B cell (primary cell): ENCODE data around the gene IMPA2. TPM values are rescaled to one million over a fixed set of nuclear protein-coding genes. Genes with fewer than 3 reads are reported as not detected.

Source experiments
- ATAC-seq: fragments of 200-7000 bp; cut with Tn5 transposase; one replicate; pipeline ENCODE4 v1.10.0; 2021; ENCODE audit warnings: low read depth, mild to moderate bottlenecking, moderate number of reproducible peaks, moderate library complexity
- CTCF ChIA-PET: fragments of 350-600 bp; sonication (Branson Sonifier 250); formaldehyde crosslinking; loops from one replicate; lab custom pipeline; 2021; ENCODE audit warnings: antibody characterized with exemption, inconsistent platforms; lab: Charles Lee
- POLR2A ChIA-PET: fragments of 350-600 bp; sonication (Branson Sonifier 250); formaldehyde crosslinking; loops from one replicate; lab custom pipeline; 2021; ENCODE audit warnings: antibody characterized with exemption; lab: Charles Lee
- DNase-seq: peaks from one replicate; pipeline ENCODE4 v3.0.0; 2013
- H2AFZ ChIP-seq: 2 replicates; pipeline ENCODE4 v1.6.1; 2012; ENCODE audit warnings: mild to moderate bottlenecking, low read depth, low read length; ENCODE audit not compliant: insufficient read depth, poor library complexity, severe bottlenecking
- H3K27ac ChIP-seq, 2 donors: 1 replicate in 1 of 2; 2 replicates in 1 of 2; pipeline ENCODE4 v1.5.1; 2012 to 2013; ENCODE audit warnings: low read length in 2 of 2, mild to moderate bottlenecking in 2 of 2, moderate library complexity in 1 of 2
- H3K27me3 ChIP-seq, 4 experiments: fragments of 200-600 bp in 1 of 4; sonication (generic) in 1 of 4; replicated peaks in 1 of 4; 1 replicate in 2 of 4; 2 replicates in 2 of 4; pipeline versions ENCODE4 v1.6.1 to v1.7.0; 2013 to 2016; ENCODE audit warnings: low read length in 3 of 4, mild to moderate bottlenecking in 2 of 4, mixed read lengths in 1 of 4, moderate library complexity in 1 of 4; ENCODE audit not compliant: insufficient read depth in 4 of 4, control insufficient read depth in 3 of 4; ENCODE audit errors: control extremely low read depth in 1 of 4
- H3K36me3 ChIP-seq, 2 experiments: replicated peaks in 1 of 2; 1 replicate in 1 of 2; 2 replicates in 1 of 2; pipeline versions ENCODE4 v1.6.1 to v1.7.1; 2013; ENCODE audit warnings: low read length in 1 of 2; ENCODE audit not compliant: insufficient read depth in 2 of 2, control insufficient read depth in 1 of 2; ENCODE audit errors: control extremely low read depth in 1 of 2, extremely low read depth in 1 of 2
- H3K4me1 ChIP-seq, 2 donors: fragments of 200-600 bp in 1 of 2; sonication (generic) in 1 of 2; 1 replicate in 1 of 2; 2 replicates in 1 of 2; pipeline versions ENCODE4 v1.5.1 to v1.6.1; 2013 to 2017; ENCODE audit warnings: low read length in 2 of 2; ENCODE audit not compliant: control insufficient read depth in 2 of 2, insufficient read depth in 2 of 2
- H3K4me2 ChIP-seq: replicated peaks from 2 replicates; pipeline ENCODE3; 2012; ENCODE audit warnings: mild to moderate bottlenecking, low read depth, low read length; ENCODE audit not compliant: poor library complexity, severe bottlenecking
- H3K4me3 ChIP-seq, 5 experiments: fragments of 200-600 bp in 1 of 5; sonication (generic) in 1 of 5; 1 replicate in 3 of 5; 2 replicates in 2 of 5; pipeline versions ENCODE4 v1.5.1 to v1.7.0; 2011 to 2016; ENCODE audit warnings: low read length in 4 of 5, mild to moderate bottlenecking in 4 of 5, low read depth in 2 of 5, control low read depth in 1 of 5, moderate library complexity in 1 of 5; ENCODE audit not compliant: insufficient read depth in 1 of 5; ENCODE audit errors: control extremely low read depth in 1 of 5, extremely low read depth in 1 of 5
- H3K79me2 ChIP-seq: fragments of 200-600 bp; sonication (generic); one replicate; pipeline ENCODE4 v1.6.0; 2016; ENCODE audit warnings: low read length; ENCODE audit not compliant: control insufficient read depth, insufficient read depth
- H3K9ac ChIP-seq: fragments of 200-600 bp; sonication (generic); 2 replicates; pipeline ENCODE4 v1.6.1; 2017; ENCODE audit warnings: mild to moderate bottlenecking, low read length, moderate library complexity
- H3K9me3 ChIP-seq, 3 donors: one replicate each; pipeline versions ENCODE4 v1.6.1 to v1.7.1; 2013; ENCODE audit warnings: low read length in 2 of 3; ENCODE audit not compliant: control insufficient read depth in 2 of 3, insufficient read depth in 1 of 3; ENCODE audit errors: control extremely low read depth in 1 of 3
- H4K20me1 ChIP-seq: 2 replicates; pipeline ENCODE4 v1.6.0; 2012; ENCODE audit warnings: mild to moderate bottlenecking, low read length; ENCODE audit not compliant: insufficient read depth, control insufficient read depth, poor library complexity, severe bottlenecking
- H3K27ac Mint-ChIP-seq: one replicate; pipeline ENCODE4 v1.8.0; 2021; ENCODE audit warnings: mixed read lengths
- H3K27me3 Mint-ChIP-seq: one replicate; pipeline ENCODE4 v1.8.0; 2021; ENCODE audit warnings: mixed read lengths
- H3K4me1 Mint-ChIP-seq: one replicate; pipeline ENCODE4 v1.8.0; 2021; ENCODE audit warnings: mixed read lengths
- H3K4me3 Mint-ChIP-seq: one replicate; pipeline ENCODE4 v1.8.0; 2021; ENCODE audit warnings: mixed read lengths
- H3K9me3 Mint-ChIP-seq: one replicate; pipeline ENCODE4 v1.8.0; 2022; ENCODE audit warnings: mixed read lengths; ENCODE audit not compliant: insufficient read depth
- EZH2 ChIP-seq: IDR thresholded peaks from 2 replicates; pipeline ENCODE4 v1.6.1; 2012; ENCODE audit warnings: borderline replicate concordance, low read depth, mild to moderate bottlenecking, moderate library complexity, low read length; ENCODE audit not compliant: insufficient read depth, poor library complexity, severe bottlenecking
- WGBS: methylation state at CpG from one replicate; pipeline ENCODE4 v1.1.5; 2013; ENCODE audit warnings: missing lambda C conversion rate; ENCODE audit not compliant: insufficient coverage; 5-methylcytosine and 5-hydroxymethylcytosine counted together
- intact Hi-C: fragments of 100-400 bp; cut with micrococcal nuclease; formaldehyde crosslinking; loops from one replicate; pipeline ENCODE4 v1.10.0; 2022
- polyA plus RNA-seq: library from polyadenylated mRNA; depleted of rRNA; stranded (reverse); fragments of >200 nt; gene quantifications from 2 replicates; pipeline ENCODE4 v1.2.3, GENCODE V29; 2012
- total RNA-seq, 2 donors: library from RNA; stranded (reverse); fragments of 120-200 nt in 1 of 2; gene quantifications; 1 replicate in 1 of 2; 2 replicates in 1 of 2; pipeline versions ENCODE4 v1.2.3 to v1.2.4, GENCODE V29; 2013 to 2022
- TF ChIP-seq, protein P1 (sequence below): fragments of 200-600 bp; IDR thresholded peaks from one replicate; pipeline ENCODE4 v1.8.0; 2022; ENCODE audit warnings: antibody characterized with exemption, mild to moderate bottlenecking

Gene IMPA2
- total and polyA plus RNA-seq, 2 donors (not counting 1 experiment from before 2014, with no cell fraction given): 8.0 to 11.7 TPM

DNA sequence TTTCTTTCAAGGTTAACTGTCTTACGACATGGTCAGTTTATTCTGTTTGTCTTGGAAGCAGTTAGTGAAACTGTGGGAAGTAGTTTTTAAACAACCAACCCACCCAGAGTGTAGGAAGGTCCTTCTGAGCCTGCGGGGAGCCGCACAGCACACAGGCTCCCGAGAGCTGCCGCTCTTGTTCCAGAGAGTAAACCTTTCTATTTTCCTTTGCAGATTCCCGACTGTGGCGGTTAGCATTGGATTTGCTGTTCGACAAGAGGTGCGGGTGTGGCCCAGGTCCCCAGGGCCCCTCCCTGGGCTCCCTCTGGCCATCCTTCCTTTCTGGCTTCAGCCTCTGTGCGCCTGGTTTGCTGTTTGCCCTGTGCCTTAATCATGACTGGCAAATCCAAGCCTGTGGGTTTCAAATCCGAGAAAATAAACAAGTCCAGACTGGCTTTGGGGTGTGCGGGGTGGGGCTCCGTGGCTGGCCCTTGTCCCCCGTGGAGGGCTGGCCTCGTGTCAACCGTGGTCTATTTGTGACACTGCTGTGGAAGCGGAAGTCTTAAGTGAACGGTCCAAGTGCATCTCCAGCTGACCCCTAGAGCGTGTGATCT, 30.7 kb downstream of the IMPA2 start:
- 95% methylated on average over 16 of the region's 19 CpGs for WGBS
- Mint-ChIP-seq H3K27ac (no peak overlapping the region), H3K4me1 (no peaks in the 10 kb centered on the region), H3K9me3 (no peaks in the 10 kb centered on the region), H3K4me3 (no peak overlapping the region), H3K27me3 (no peaks in the 10 kb centered on the region)
- ChIA-PET CTCF (interaction anchor here (0.6 to 2.2 kb wide), 2 partner anchors 75 to 356 kb away, joined by 3 to 10 read pairs; no protein-coding TSS in a partner anchor), POLR2A (no interaction called here)
- TF ChIP-seq, protein P1, sequence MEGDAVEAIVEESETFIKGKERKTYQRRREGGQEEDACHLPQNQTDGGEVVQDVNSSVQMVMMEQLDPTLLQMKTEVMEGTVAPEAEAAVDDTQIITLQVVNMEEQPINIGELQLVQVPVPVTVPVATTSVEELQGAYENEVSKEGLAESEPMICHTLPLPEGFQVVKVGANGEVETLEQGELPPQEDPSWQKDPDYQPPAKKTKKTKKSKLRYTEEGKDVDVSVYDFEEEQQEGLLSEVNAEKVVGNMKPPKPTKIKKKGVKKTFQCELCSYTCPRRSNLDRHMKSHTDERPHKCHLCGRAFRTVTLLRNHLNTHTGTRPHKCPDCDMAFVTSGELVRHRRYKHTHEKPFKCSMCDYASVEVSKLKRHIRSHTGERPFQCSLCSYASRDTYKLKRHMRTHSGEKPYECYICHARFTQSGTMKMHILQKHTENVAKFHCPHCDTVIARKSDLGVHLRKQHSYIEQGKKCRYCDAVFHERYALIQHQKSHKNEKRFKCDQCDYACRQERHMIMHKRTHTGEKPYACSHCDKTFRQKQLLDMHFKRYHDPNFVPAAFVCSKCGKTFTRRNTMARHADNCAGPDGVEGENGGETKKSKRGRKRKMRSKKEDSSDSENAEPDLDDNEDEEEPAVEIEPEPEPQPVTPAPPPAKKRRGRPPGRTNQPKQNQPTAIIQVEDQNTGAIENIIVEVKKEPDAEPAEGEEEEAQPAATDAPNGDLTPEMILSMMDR: no peak
- TF ChIP-seq EZH2: no peak
- Histone ChIP-seq H2AFZ (no peak overlapping the region), H3K36me3 (peaks cover 0 to 3% of the 10 kb centered on the region in 2 experiments), H3K4me3 (no peak overlapping the region), H3K4me2 (no peak overlapping the region), H3K27ac (no peak overlapping the region), H3K9ac (no peak overlapping the region), H3K4me1 (no peaks in the 10 kb centered on the region), H3K27me3 (no peaks in the 10 kb centered on the region), H4K20me1 (no peaks in the 10 kb centered on the region), H3K79me2 (no peaks in the 10 kb centered on the region), H3K9me3 (no peaks in the 10 kb centered on the region)
- no peak for DNase-seq
- no peak for ATAC-seq
- intact Hi-C loops: no loop called here

DNA sequence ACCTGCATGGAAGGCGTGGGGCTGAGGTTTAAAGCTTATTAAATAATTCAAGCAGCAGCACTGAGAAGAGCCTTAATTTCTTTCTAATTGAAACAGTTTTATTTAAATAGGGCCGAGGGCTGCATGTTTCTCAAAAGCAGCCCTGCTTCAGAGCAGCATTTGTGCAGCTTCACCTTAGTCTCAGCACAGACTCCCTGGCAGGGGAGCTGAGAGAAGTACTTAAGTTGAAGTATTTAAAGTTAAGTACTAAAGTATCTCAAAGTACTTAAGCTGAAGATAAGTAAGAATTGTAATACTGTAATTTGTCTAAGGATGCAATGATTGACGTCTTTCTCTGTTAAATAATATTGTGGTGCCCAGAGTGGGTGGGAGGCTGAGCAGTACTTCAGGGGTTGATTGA, 31.4 kb downstream of the IMPA2 start:
- no peaks in the 10 kb centered on the region for H3K79me2 ChIP-seq
- H3K27me3 Mint-ChIP-seq: no peaks in the 10 kb centered on the region
- H4K20me1 ChIP-seq: no peaks in the 10 kb centered on the region
- H3K27ac Mint-ChIP-seq: no peak overlapping the region
- no peaks in the 10 kb centered on the region for H3K27me3 ChIP-seq
- H3K36me3 ChIP-seq: peaks cover 0 to 3% of the 10 kb centered on the region in 2 experiments
- no peak overlapping the region for H2AFZ ChIP-seq
- H3K9me3 ChIP-seq: no peaks in the 10 kb centered on the region
- intact Hi-C loops: no loop called here
- ATAC-seq: no peak
- ChIA-PET POLR2A (no interaction called here), CTCF (interaction anchor here (0.6 to 2.2 kb wide), 3 partner anchors 17 to 357 kb away, joined by 3 to 10 read pairs (median 9); no protein-coding TSS in a partner anchor)
- H3K9me3 Mint-ChIP-seq: no peaks in the 10 kb centered on the region
- no peak for TF ChIP-seq EZH2
- TF ChIP-seq, protein P1: no peak
- H3K4me3 ChIP-seq: no peak overlapping the region
- no peak overlapping the region for H3K4me2 ChIP-seq
- WGBS: 50% methylated on average over 2 of the region's 3 CpGs
- no peak for DNase-seq
- no peak overlapping the region for H3K4me3 Mint-ChIP-seq
- no peaks in the 10 kb centered on the region for H3K4me1 ChIP-seq
- no peak overlapping the region for H3K9ac ChIP-seq
- H3K27ac ChIP-seq: no peak overlapping the region
- H3K4me1 Mint-ChIP-seq: no peaks in the 10 kb centered on the region
